ENCODE results near the gene ZNF768. TPM values are rescaled to one million over a fixed set of nuclear protein-coding genes. Genes with fewer than 3 reads are reported as not detected.

The ZNF768 gene
- total and polyA plus RNA-seq, 2 of the 13 experiments (the other 11 are each of a cell fraction or from before 2014, with no cell fraction given), result 26.7 to 34.4 TPM

- TF ChIP-seq ZNF784 (CRISPR knock-in tag; IDR thresholded peaks at IDR 0.05; ENCODE audit: borderline replicate concordance) (peak; percentile 88), RAD21 (CRISPR knock-in tag; IDR thresholded peaks at IDR 0.05) (no peak; the same call in none of the 2 replicates), GPN1 (CRISPR knock-in tag; IDR thresholded peaks at IDR 0.05; ENCODE audit: borderline replicate concordance) (no peak), MNT (IDR thresholded peaks at IDR 0.05) (peak; percentile 38; the same call in 1 of the 2 replicates), ATF1 (CRISPR knock-in tag; IDR thresholded peaks at IDR 0.05) (no peak; the same call in 1 of the 2 replicates), MBD4 (IDR thresholded peaks at IDR 0.05; ENCODE audit: borderline replicate concordance, low read length) (no peak), ZNF543 (CRISPR knock-in tag; IDR thresholded peaks at IDR 0.05) (no peak; the same call in none of the 2 replicates), FOXK1 (CRISPR knock-in tag; IDR thresholded peaks at IDR 0.05; ENCODE audit: borderline replicate concordance, low read depth) (peak; percentile 75; the same call in 1 of the 2 replicates), KDM1A (CRISPR knock-in tag; IDR thresholded peaks at IDR 0.05) (no peak; the same call in 1 of the 2 replicates), FOXA3 (CRISPR knock-in tag; IDR thresholded peaks at IDR 0.05) (peak; percentile 43), ZNF549 (CRISPR knock-in tag; IDR thresholded peaks at IDR 0.05) (no peak), EP300 (IDR thresholded peaks at IDR 0.05; ENCODE audit: low read depth in 2 of 2, low read length in 2 of 2) (peak; percentile 22 to 47; a peak in 2 of 4 replicates), EP300 (CRISPR knock-in tag; IDR thresholded peaks at IDR 0.05; ENCODE audit: borderline replicate concordance) (0 out of 2 replicates have a peak, but pooled peaks have one; percentile 9), MTF1 (CRISPR knock-in tag; IDR thresholded peaks at IDR 0.05) (no peak; the same call in 1 of the 2 replicates), ELF1 (CRISPR knock-in tag; IDR thresholded peaks at IDR 0.05) (peak; percentile 98), CHD4 (IDR thresholded peaks at IDR 0.05; ENCODE audit: borderline replicate concordance, low read length) (no peak), FOXJ3 (CRISPR knock-in tag; IDR thresholded peaks at IDR 0.05; ENCODE audit: borderline replicate concordance) (no peak), GABPA (IDR thresholded peaks at IDR 0.05; ENCODE audit: low read depth, low read length) (peak; percentile 53), GABPA (CRISPR knock-in tag; IDR thresholded peaks at IDR 0.05; ENCODE audit: low read depth) (peak; percentile 93), SNAPC5 (CRISPR knock-in tag; IDR thresholded peaks at IDR 0.05; ENCODE audit: borderline replicate concordance) (0 out of 2 replicates have a peak, but pooled peaks have one; percentile 30), XBP1 (CRISPR knock-in tag; IDR thresholded peaks at IDR 0.05) (no peak), TOE1 (CRISPR knock-in tag; IDR thresholded peaks at IDR 0.05) (peak; percentile 43; the same call in 1 of the 2 replicates), NRL (CRISPR knock-in tag; IDR thresholded peaks at IDR 0.05; ENCODE audit: borderline replicate concordance) (no peak; the same call in none of the 2 replicates), ZNF326 (CRISPR knock-in tag; IDR thresholded peaks at IDR 0.05; ENCODE audit: borderline replicate concordance) (no peak), ZNF460 (CRISPR knock-in tag; IDR thresholded peaks at IDR 0.05; ENCODE audit: borderline replicate concordance) (no peak; the same call in 1 of the 2 replicates), ZNF263 (CRISPR knock-in tag; IDR thresholded peaks at IDR 0.05) (no peak), DBP (CRISPR knock-in tag; IDR thresholded peaks at IDR 0.05; ENCODE audit: not compliant biosample characterization) (no peak), CBX1 (IDR thresholded peaks at IDR 0.05; ENCODE audit: low read depth) (peak; percentile 52)
Observed at GRCh38 chr16:30534368-30535105, 8.2 kb upstream of the ZNF768 start, which contains the start of gene ZNF747 (continued).

Measured in HepG2 (cell line).